CD4-positive, alpha-beta T cell (primary cell): Measurements from ENCODE around the gene GABPB1. TPM values are rescaled to one million over a fixed set of nuclear protein-coding genes. Genes with fewer than 3 reads are reported as not detected.

Source experiments
- ATAC-seq: fragments of 200-7000 bp; cut with Tn5 transposase; one replicate; pipeline ENCODE4 v1.10.0; 2022; ENCODE audit warnings: mild to moderate bottlenecking; ENCODE audit not compliant: poor library complexity
- CTCF ChIA-PET: fragments of 350-600 bp; sonication (Branson Sonifier 250); formaldehyde crosslinking; loops from one replicate; lab custom pipeline; 2021; ENCODE audit warnings: antibody characterized with exemption, inconsistent platforms; lab: Charles Lee
- POLR2A ChIA-PET: fragments of 350-600 bp; sonication (Branson Sonifier 250); formaldehyde crosslinking; loops from one replicate; lab custom pipeline; 2021; ENCODE audit warnings: antibody characterized with exemption, inconsistent platforms; lab: Charles Lee
- DNase-seq, 14 experiments: peaks; one replicate each; pipeline ENCODE4 v3.0.0-alpha.2; 2013 to 2020; ENCODE audit warnings: mixed read lengths in 2 of 14
- H3K27ac ChIP-seq, 2 donors: one replicate each; pipeline versions ENCODE4 v1.5.1 to v1.7.0; 2013; ENCODE audit warnings: low read length in 2 of 2, low read depth in 1 of 2, mild to moderate bottlenecking in 1 of 2
- H3K27me3 ChIP-seq, 2 experiments: 1 replicate in 1 of 2; 2 replicates in 1 of 2; pipeline versions ENCODE4 v1.6.1 to v1.7.0; 2013; ENCODE audit warnings: low read length in 2 of 2, control low read depth in 1 of 2, mild to moderate bottlenecking in 1 of 2, moderate library complexity in 1 of 2; ENCODE audit not compliant: insufficient read depth in 2 of 2, control insufficient read depth in 1 of 2
- H3K36me3 ChIP-seq: one replicate; pipeline ENCODE4 v1.6.1; 2013; ENCODE audit warnings: low read length, control low read depth; ENCODE audit not compliant: insufficient read depth
- H3K4me1 ChIP-seq: one replicate; pipeline ENCODE4 v1.6.1; 2013; ENCODE audit warnings: low read length, control low read depth; ENCODE audit not compliant: insufficient read depth
- H3K4me3 ChIP-seq: one replicate; pipeline ENCODE4 v1.5.1; 2013; ENCODE audit warnings: mild to moderate bottlenecking, low read length, moderate library complexity
- H3K9me3 ChIP-seq, 2 experiments: 1 replicate in 1 of 2; 2 replicates in 1 of 2; pipeline versions ENCODE4 v1.6.1 to v1.7.0; 2013; ENCODE audit warnings: low read length in 2 of 2, mild to moderate bottlenecking in 2 of 2, control low read depth in 1 of 2, moderate library complexity in 1 of 2; ENCODE audit not compliant: control insufficient read depth in 1 of 2, insufficient read depth in 1 of 2
- H3K27ac Mint-ChIP-seq: one replicate; pipeline ENCODE4 v1.8.0; 2020; ENCODE audit warnings: mixed read lengths
- H3K27me3 Mint-ChIP-seq: one replicate; pipeline ENCODE4 v1.8.0; 2021; ENCODE audit warnings: mixed read lengths
- H3K36me3 Mint-ChIP-seq: one replicate; pipeline ENCODE4 v1.8.0; 2021; ENCODE audit warnings: low read depth, mixed read lengths
- H3K4me1 Mint-ChIP-seq: one replicate; pipeline ENCODE4 v1.8.0; 2021; ENCODE audit warnings: low read depth, mixed read lengths
- H3K4me3 Mint-ChIP-seq: one replicate; pipeline ENCODE4 v1.8.0; 2020; ENCODE audit warnings: mild to moderate bottlenecking, mixed read lengths
- H3K9me3 Mint-ChIP-seq: one replicate; pipeline ENCODE4 v1.8.0; 2020; ENCODE audit warnings: mixed read lengths
- intact Hi-C, 2 experiments: fragments of 100-400 bp; cut with DNase I in 1 of 2; cut with micrococcal nuclease in 1 of 2; formaldehyde crosslinking; loops; one replicate each; pipeline versions ENCODE4 v1.15.1 to v1.9.0; 2023 to 2025; cut with DNase I, micrococcal nuclease
- total RNA-seq, 174 experiments: library from RNA in 2 of 174; stranded (reverse) in 2 of 174; gene quantifications; one replicate each; pipeline ENCODE4 v1.2.3 and lab custom pipeline; 2021 to 2026
- TF ChIP-seq, protein P1 (sequence below): fragments of 200-600 bp; IDR thresholded peaks from one replicate; pipeline ENCODE4 v1.8.0; 2022; ENCODE audit warnings: antibody characterized with exemption, mild to moderate bottlenecking

Gene GABPB1
- total RNA-seq, 2 experiments from 2014 or later = 25.7 to 27.1 TPM

DNA sequence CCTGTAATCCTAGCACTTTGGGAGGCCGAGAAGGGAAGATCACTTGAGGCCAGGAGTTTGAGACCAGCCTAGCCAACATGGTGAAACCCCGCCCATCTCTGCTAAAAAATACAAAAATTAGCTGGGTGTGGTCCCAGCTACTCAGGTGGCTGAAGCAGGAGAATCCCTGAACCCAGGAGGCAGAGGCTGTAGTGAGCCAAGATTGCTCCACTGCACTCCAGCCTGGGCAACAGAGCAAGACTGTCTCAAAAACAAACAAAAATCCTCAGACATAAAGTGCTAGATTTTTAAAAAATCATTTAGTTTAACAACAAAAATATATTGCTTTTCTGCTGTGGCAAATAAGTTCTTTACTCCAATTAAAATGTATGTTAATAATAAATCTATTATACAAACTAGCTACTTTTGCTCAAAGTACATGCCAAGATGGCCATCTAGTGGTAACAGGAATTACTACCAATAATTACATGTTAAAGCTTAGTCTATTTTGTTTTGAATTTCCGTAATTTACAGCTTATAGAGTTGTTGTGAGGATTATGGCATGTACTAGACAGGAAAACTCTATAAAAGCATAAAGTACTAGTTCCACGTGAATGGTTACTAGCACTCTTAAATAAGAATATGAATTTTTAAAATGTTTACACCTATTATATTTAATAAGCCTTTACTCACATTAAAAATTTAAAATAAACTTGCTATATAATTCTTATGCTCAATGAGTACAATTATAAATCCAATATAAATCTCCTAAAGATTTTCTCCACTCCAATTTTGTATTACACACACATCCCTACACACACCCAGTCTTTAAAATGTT lies 39.0 kb downstream of the GABPB1 start:
- no peaks in the 10 kb centered on the region for H3K36me3 Mint-ChIP-seq
- H3K27ac Mint-ChIP-seq = no peak overlapping the region
- H3K4me1 Mint-ChIP-seq = peaks cover 29% of the 10 kb centered on the region
- peak; percentile 49 for ATAC-seq
- H3K27ac ChIP-seq = no peak overlapping the region
- H3K9me3 ChIP-seq = no peaks in the 10 kb centered on the region
- intact Hi-C loops = loop anchor here (5.0 to 10.0 kb wide), 4 partner anchors 36 to 1454 kb away; partner anchors contain the start of gene SLC27A2 (in 1 of the 2)
- H3K27me3 Mint-ChIP-seq = no peaks in the 10 kb centered on the region
- no peaks in the 10 kb centered on the region for H3K27me3 ChIP-seq
- H3K4me1 ChIP-seq = no peaks in the 10 kb centered on the region
- no peak overlapping the region for H3K4me3 Mint-ChIP-seq
- ChIA-PET POLR2A (interaction anchor here (0.7 to 3.2 kb wide), 4 partner anchors 37 to 898 kb away, joined by 3 to 31 read pairs (median 3); partner anchors contain the start of genes DTWD1, FAM227B and GABPB1), CTCF (interaction anchor here (0.6 to 1.7 kb wide), 22 partner anchors 9 to 1454 kb away, joined by 3 to 10 read pairs (median 3); partner anchors contain the start of gene USP8)
- peak in 3 of 14 experiments; percentile 63 to 69 (median 65) for DNase-seq
- H3K9me3 Mint-ChIP-seq = no peaks in the 10 kb centered on the region
- no peaks in the 10 kb centered on the region for H3K36me3 ChIP-seq
- TF ChIP-seq, protein P1, sequence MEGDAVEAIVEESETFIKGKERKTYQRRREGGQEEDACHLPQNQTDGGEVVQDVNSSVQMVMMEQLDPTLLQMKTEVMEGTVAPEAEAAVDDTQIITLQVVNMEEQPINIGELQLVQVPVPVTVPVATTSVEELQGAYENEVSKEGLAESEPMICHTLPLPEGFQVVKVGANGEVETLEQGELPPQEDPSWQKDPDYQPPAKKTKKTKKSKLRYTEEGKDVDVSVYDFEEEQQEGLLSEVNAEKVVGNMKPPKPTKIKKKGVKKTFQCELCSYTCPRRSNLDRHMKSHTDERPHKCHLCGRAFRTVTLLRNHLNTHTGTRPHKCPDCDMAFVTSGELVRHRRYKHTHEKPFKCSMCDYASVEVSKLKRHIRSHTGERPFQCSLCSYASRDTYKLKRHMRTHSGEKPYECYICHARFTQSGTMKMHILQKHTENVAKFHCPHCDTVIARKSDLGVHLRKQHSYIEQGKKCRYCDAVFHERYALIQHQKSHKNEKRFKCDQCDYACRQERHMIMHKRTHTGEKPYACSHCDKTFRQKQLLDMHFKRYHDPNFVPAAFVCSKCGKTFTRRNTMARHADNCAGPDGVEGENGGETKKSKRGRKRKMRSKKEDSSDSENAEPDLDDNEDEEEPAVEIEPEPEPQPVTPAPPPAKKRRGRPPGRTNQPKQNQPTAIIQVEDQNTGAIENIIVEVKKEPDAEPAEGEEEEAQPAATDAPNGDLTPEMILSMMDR = peak; percentile 83
- no peak overlapping the region for H3K4me3 ChIP-seq

DNA sequence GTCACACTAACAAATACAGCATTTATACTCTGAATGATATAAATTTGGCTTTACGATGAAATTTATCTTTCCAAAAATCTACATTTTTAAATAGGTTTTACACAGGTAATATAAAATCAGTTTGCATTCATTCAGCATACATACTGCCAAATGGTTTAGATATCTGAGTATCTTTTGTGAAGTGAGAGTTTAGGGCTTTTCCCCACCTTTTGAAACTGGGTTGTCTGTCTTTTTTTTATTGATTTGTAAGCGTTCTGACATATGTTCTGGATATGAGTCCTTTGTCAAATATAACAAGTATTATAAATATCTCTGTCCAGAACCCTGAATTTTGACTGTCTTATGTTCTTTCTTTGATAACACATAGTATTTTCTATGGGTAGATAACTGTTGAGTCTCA lies 42.4 kb downstream of the GABPB1 start:
- DNase-seq (no peak), ATAC-seq (no peak)
- Mint-ChIP-seq H3K27me3 (no peaks in the 10 kb centered on the region), H3K9me3 (peaks cover 5% of the 10 kb centered on the region), H3K36me3 (peaks cover 22% of the 10 kb centered on the region), H3K27ac (no peak overlapping the region), H3K4me1 (peaks cover 9% of the 10 kb centered on the region), H3K4me3 (no peak overlapping the region)
- CTCF ChIA-PET = no interaction called here
- Histone ChIP-seq H3K4me3 (no peak overlapping the region), H3K36me3 (peaks cover 9% of the 10 kb centered on the region), H3K27ac (no peak overlapping the region), H3K9me3 (peaks cover 3 to 5% of the 10 kb centered on the region in 2 experiments), H3K4me1 (no peaks in the 10 kb centered on the region), H3K27me3 (no peaks in the 10 kb centered on the region)
- POLR2A ChIA-PET = no interaction called here
- TF ChIP-seq, protein P1 = no peak
- intact Hi-C loops = loop anchor here in 1 of 2 experiments (10.0 kb wide), 1 partner anchor 1078 kb away; no protein-coding TSS in a partner anchor

DNA sequence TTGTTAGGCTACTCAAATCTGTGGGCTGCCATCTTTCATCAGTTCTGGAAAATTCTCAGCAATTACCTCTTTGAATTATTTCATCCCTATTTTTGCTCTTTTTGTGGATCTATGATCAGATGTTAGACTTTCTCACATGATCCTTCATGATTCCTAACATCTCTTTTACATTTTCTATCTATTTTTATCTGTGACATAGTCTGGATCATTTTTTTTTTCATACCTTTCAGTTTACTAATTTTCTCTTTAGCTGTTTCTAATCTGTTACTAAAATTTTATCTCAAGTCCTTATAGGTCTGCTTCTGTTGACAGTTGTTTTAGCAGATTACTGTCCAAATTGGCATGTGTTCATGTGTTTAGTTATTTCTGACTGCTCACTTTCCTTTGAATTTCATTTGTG lies 47.2 kb downstream of the GABPB1 start:
- Histone ChIP-seq H3K4me1 (no peaks in the 10 kb centered on the region), H3K9me3 (peaks cover 3 to 5% of the 10 kb centered on the region in 2 experiments), H3K27me3 (no peaks in the 10 kb centered on the region), H3K36me3 (peaks cover 13% of the 10 kb centered on the region), H3K4me3 (no peak overlapping the region), H3K27ac (no peak overlapping the region)
- ATAC-seq = no peak
- H3K4me1 Mint-ChIP-seq = no peaks in the 10 kb centered on the region
- DNase-seq = no peak
- intact Hi-C loops = no loop called here
- peaks cover 61% of the 10 kb centered on the region for H3K36me3 Mint-ChIP-seq
- H3K27ac Mint-ChIP-seq = no peak overlapping the region
- ChIA-PET POLR2A (no interaction called here), CTCF (no interaction called here)
- H3K4me3 Mint-ChIP-seq = no peak overlapping the region
- H3K27me3 Mint-ChIP-seq = no peaks in the 10 kb centered on the region
- TF ChIP-seq, protein P1 = no peak
- peaks cover 5% of the 10 kb centered on the region for H3K9me3 Mint-ChIP-seq
